ENCODE data around the gene ZNF837. TPM values are rescaled to one million over a fixed set of nuclear protein-coding genes. Genes with fewer than 3 reads are reported as not detected.
A peak's percentile ranks its signal among the peaks of the same experiment; 100 is the strongest.

Gene ZNF837
- polyA plus RNA-seq, 10 donors, result 0.36 to 2.7 (median 1.3) TPM

- DNase-seq, result no peak
These were observed 8.3 kb downstream of the ZNF837 start for GRCh38 chr19:58372311-58373133.

GRCh38 chr19:58368561-58369360 is 12.1 kb downstream of the ZNF837 start:
- DNase-seq, result no peak

- no peak for DNase-seq
These were observed 13.0 kb downstream of the ZNF837 start for GRCh38 chr19:58367698-58368454.

DNA sequence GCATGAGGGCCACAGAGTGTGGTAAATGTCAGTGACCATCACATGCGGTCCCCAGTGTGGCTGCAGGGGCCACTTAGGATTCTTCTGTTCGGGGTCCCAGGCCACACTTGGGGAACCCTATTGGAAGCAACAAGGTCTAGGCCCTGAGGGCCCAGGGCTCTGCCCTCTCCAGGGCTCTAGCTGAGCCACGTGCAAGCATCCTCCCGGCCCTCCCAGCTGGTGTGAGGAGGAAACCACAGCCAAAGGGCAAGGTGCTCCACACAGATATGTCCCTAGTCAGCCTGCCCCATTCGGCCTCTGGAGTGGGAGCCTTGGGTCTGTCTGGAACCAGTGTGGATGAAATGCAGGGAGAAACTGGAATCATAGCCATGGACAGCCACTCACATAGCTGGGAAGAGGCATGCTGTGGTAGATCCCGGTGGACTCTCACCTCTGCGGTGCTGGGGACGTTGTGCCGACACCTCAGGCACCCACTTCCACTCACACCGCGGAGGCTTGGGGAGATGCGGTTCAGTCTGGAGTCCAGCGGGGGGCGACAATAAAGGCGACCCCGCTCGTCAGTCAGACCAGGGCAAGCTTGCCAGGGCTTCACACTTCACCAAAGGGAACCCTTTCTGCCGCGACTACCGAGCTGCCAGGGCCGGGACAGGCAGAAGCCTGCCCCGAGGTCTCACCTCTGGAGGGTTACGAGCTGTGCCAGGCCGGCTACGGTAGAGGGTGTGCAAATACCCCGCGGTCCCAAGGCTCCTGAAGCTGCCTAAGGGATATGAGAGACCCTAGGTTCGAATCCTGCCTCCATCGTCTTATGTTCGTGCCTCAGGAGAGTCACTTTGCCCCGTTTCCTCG is 14.0 kb downstream of the ZNF837 start:
- DNase-seq, result no peak

DNA sequence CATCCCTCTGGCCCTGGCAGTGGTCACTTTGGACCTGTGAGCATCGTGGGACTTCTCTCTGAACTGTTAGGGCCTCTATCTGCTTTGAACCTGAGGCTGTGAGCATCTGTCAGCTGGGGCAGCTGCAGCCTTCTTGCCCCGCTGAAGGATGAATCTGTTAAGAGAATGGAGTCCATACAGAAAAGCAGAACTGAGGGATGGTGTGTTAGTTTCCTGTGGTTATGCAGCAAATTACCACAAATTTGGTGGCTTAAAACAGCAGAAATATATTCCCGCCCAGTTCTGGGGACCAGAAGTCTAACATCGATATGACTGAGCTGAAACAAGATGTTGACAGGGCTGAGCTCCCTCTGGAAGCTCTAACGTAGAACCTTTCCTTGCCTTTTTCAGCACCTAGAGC is 16.7 kb downstream of the ZNF837 start:
- no peak for DNase-seq

- peak; percentile 95 to 99 (median 97) for DNase-seq
These were observed 18.4 kb downstream of the ZNF837 start, which contains the start of gene ZNF497 for GRCh38 chr19:58362272-58362994. Gene ZNF497, minus strand, starts transcription at chr19:58362751. Its CDS starts 5,116 bp downstream, at chr19:58357635.

GRCh38 chr19:58361900-58362271 is 18.9 kb downstream of the ZNF837 start:
- no peak for DNase-seq

- DNase-seq, result no peak
These were observed 23.2 kb downstream of the ZNF837 start for GRCh38 chr19:58357481-58358145.

- peak in 2 of 3 donors; percentile 34 to 77 for DNase-seq
These were observed 23.9 kb downstream of the ZNF837 start for GRCh38 chr19:58356766-58357480.

- peak in 2 of 3 donors; percentile 30 to 79 for DNase-seq
These were observed 24.7 kb downstream of the ZNF837 start for GRCh38 chr19:58355908-58356765.

- no peak for DNase-seq
These were observed 25.5 kb downstream of the ZNF837 start for GRCh38 chr19:58355215-58355796.

GRCh38 chr19:58354478-58355030 is 26.3 kb downstream of the ZNF837 start:
- no peak for DNase-seq

DNA sequence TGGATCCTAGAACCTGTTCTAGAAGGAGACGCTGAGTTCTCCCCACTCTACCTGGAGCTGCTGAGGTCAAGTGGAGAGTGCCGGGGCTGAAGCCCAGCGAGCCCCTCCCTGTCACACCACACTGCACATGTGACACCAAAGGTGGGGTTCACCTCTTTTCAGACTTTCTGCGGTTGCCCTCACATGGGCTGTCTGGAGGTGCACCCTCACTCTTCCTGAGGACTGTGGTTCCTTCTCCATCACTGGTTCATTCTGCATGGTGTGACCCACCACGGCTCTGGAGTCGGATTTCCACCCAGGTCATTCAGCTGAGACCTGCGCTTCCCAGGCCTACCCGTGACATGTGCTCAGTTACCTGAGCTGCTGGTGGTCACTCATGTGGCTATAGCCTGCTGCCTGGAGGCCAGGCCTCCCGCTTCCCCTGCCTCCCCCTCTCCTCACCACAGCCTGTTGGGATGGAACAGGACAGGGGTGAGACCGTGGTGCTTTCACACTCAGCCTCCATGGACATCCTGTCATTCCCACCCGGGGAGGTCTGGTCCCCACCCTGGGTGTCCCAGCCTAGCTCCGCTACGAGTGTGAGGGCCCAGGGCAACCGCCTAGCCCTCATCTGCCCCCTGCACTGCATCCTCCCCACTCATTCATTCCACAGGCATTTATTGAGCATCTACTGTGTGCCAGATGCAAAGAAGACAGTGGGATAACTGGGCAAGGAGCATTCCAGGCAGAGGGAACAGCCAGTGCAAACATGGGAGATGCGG is 26.9 kb downstream of the ZNF837 start:
- no peak for DNase-seq

DNA sequence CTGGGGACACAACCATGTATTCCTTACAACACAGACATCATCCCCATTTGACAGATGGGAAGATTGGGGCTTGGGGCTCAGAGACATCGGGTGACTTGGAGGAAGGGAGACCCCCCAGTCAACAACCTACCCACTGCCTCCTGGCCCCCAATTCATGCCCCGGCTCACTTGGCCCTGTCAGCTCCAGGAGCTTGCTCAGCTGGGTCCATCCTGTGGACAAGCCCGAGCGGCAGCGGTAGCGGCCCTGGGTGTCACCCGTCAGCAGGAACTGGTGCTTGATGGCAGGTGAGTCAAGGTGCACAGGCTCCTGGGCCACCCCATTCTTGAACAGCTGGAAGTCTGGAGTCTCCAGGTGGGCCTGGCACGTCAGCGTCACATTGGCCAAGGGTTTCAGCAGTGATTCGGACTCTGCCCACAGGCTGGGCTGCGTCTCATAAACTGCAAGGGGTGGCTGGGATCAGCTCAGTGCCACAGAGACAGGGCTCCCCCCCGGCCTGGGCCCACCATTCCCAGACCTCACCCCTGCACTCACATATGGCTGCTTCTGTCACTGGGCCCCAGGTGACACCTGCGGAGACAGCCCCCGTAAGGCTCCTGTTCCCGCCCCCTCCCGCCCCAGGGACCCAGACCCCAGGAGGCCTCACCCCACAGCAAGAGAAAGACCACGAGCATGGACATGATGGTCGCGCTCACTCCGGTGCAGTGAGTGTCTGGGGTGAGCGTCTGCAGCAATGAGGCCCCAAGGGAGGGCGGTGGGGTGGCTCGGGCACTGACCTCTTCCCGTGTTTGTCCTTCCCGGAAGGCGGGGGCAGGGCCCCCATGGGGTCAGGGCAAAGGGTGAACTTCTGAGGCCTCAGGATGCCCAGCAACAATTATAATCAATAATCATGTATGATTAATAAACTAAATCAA is 27.8 kb downstream of the ZNF837 start, which contains the start of gene A1BG:
Gene A1BG (minus strand): TSS at position 733 of the 912 bp plus-strand sequence. CDS start 55 bp downstream, at position 678.
- DNase-seq, result no peak

Measured in muscle of back (tissue), 11 donors.